ENCODE measurements around the gene ARHGAP19.
"Not testable (repeated sequence)": the region's sequence is repeated elsewhere in the genome, so short reads cannot be mapped to it uniquely, and the experiment has no call there.

The ARHGAP19 gene

GRCh38 chr10:97321804-97322190 is 29.4 kb upstream of the ARHGAP19 start:
- DNase-seq (ENCODE audit: low read depth in 2 of 2) = no peak

DNA sequence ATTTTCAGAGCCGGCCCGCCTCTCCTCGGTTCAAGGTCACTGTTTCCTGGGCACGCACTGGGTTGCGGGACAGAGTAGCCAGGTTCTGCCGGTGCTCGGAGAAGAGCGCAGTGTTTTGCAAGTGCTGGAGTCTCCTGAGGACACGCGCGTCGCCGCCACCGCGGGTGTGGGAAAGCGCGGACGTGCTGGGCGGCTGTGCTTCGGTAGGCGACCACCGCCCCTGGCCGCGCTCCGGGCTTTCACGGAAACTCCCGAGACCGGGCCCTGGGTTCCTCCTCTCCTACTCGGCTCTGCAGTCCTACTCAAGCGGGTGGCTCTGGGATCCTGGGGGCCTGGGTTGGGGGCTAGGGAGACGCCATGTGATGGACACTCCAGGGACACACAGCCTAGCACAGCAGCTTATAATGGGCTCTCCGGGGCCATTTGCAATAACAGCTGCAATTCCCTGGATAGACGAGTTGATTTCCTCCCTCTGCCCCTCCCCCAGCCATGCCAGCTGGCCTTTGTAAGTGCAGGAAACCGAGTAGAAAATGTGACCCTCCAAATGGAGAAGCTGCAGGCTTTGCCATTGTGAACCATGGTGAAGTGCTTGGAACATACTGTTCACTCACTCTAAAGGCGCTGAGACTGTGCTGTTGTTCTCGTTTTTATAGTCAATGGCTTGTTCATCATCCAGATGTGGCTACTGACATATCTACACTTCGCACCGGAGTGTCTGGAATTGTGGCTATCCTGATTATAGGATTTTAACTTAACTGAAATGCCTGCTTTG is 28.8 kb upstream of the ARHGAP19 start:
- DNase-seq (ENCODE audit: low read depth in 2 of 2) = no peak

- DNase-seq (ENCODE audit: low read depth in 2 of 2) = no peak
These were observed 28.1 kb upstream of the ARHGAP19 start for GRCh38 chr10:97320480-97321031.

GRCh38 chr10:97319671-97320479 is 27.4 kb upstream of the ARHGAP19 start:
- peak in 1 of 2 experiments; percentile 51 for DNase-seq (ENCODE audit: low read depth in 2 of 2)

- DNase-seq (ENCODE audit: low read depth in 2 of 2) = peak; percentile 72 to 86
These were observed 26.6 kb upstream of the ARHGAP19 start, which contains the start of gene FRAT1 for GRCh38 chr10:97318772-97319651. TSS of gene FRAT1 (plus strand) at chr10:97319271. CDS start at chr10:97319454, 183 bp downstream.

DNA sequence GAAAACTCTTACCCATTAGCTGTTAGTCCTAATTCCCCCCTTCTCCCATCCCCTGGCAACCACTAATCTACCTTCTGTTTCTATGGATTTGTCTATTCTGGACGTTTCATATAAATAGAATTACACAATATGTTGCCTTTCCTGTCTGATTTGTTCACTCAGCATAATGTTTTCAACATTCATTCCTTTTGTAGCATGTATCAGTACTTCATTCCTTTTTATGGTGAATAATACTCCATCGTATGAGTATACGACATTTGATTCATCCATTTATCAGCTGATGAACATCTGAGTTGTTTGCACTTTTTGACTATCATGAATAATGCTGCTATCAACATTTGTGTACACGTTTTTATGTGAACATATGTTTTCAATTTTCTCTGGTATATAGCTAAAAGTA is 22.2 kb upstream of the ARHGAP19 start:
- DNase-seq (ENCODE audit: low read depth in 2 of 2) = no peak

- no peak for DNase-seq (ENCODE audit: low read depth in 2 of 2)
These were observed 20.5 kb upstream of the ARHGAP19 start for GRCh38 chr10:97312897-97313296.

- no peak for DNase-seq (ENCODE audit: low read depth in 2 of 2)
These were observed 18.7 kb upstream of the ARHGAP19 start for GRCh38 chr10:97311111-97311626.

- no peak for DNase-seq (ENCODE audit: low read depth in 2 of 2)
These were observed 15.7 kb upstream of the ARHGAP19 start for GRCh38 chr10:97307866-97308780.

GRCh38 chr10:97307441-97307840 is 15.0 kb upstream of the ARHGAP19 start:
- no peak for DNase-seq (ENCODE audit: low read depth in 2 of 2)

DNA sequence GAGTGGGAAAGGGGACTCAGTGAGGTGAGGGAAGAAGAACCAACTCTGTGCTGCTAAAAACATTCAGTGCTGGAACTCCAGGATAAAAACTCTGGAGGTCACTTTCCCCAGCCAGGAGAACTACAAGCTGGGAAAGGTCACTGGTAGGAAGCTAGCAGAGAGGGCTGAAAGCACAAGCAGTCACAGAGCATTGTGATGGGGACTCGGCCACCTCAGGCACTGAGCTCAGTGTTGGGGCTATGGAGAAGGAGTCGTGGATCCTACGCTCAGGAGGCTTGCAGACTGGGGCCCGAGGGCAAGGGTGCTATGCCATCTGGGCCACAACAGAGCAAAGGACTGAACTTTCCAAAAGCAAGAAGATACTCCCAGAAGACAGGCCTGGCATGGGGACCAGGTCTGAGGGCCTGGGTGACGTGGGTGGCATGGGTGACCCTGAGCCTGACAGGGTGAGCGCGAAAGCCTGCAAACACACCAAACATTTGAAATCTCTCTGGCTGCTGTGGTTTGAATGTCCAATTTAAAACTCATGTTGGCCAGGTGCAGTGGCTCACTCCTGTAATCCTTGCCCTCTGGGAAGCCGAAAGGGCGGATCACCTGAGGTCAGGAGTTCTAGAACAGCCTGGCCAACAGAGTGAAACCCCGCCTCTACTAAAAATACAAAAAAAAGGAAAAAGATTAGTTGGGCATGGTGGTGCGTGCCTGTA is 9.8 kb upstream of the ARHGAP19 start:
- no peak for DNase-seq (ENCODE audit: low read depth in 2 of 2)

DNA sequence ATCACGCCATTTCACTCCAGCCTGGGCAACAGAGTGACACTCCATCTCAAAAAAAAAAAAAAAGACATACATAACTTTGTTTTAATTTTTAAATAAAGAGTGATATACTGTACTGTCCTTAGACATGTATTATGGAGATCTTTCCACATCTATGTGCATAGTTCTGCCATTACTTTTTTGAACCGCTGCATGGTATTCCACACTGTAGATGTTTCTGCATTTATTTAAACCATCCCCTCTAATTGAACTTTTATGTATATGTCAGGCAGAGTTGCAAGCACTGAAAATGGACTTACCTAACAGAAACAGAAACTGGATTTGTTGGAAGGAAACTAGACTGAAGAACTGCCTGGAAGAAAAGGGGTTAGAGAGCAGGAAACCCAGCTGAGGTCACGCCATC is 8.5 kb upstream of the ARHGAP19 start:
- no peak for DNase-seq (ENCODE audit: low read depth in 2 of 2)

GRCh38 chr10:97298223-97298571 is 5.8 kb upstream of the ARHGAP19 start:
- DNase-seq (ENCODE audit: low read depth in 2 of 2) = no peak

- no peak for DNase-seq (ENCODE audit: low read depth in 2 of 2)
These were observed 5.3 kb upstream of the ARHGAP19 start for GRCh38 chr10:97297556-97298222.

DNA sequence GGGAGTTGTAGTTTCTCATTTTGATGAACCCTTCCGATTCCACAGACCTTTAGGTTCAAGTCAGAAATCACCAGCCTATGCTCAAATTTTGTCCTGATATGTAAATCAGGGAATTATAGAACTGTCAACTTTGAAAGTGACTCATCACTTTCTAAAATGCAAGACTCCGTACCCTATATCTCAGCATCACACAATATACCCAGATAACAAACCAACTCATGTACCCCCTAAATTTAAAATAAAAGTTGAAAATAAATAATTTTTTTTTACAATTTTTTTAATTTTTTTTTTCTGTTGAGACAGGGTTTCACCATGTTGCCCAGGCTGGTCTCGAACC is 393 bp upstream of the ARHGAP19 start:
- no peak for DNase-seq (ENCODE audit: low read depth in 2 of 2)

GRCh38 chr10:97291357-97292096 is 910 bp downstream of the ARHGAP19 start:
- no peak for DNase-seq (ENCODE audit: low read depth in 2 of 2)

DNA sequence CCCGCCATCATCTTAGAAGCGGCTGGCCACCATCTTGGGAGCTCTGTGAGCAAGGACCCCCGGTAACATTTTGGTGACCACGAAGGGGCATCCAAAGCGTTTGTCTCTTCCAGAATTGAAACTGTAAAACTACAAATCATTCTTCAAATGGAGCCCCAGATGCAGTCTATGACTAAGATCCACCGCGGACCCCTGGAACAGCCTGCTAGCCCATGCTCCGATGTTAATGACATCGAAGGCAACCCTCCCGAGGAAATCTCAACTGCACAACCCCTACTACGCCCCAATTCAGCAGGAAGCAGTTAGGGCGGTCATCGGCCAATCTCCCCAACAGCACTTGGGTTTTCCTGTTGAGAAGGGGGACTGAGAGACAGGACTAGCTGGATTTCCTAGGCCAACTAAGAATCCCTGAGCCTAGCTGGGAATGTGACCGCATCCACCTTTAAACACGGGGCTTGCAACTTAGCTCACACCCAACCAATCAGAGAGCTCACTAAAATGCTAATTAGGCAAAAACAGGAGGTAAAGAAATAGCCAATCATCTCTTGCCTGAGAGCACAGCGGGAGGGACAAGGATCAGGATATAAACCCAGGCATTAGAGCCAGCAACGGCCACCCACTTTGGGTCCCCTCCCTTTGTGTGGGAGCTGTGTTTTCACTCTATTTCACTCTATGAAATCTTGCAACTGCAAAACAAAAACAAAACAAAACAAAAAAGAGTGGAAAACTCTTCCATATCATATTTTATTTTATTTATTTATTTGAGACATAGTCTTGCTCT is 1.7 kb downstream of the ARHGAP19 start:
- not testable (repeated sequence) for DNase-seq (ENCODE audit: low read depth in 2 of 2)

DNA sequence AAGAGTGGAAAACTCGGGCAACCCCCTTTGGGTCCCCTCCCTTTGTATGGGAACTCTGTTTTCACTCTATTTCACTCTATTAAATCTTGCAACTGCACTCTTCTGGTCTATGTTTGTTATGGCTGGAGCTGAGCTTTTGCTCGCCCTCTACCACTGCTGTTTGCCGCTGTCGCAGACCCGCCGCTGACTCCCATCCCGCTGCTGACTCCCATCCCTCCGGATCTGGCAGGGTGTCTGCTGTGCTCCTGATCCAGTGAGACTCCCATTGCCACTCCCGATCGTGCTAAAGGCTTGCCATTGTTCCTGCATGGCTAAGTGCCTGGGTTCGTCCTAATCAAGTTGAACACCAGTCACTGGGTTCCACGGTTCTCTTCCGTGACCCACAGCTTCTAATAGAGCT is 2.4 kb downstream of the ARHGAP19 start:
- not testable (repeated sequence) for DNase-seq (ENCODE audit: low read depth in 2 of 2)
